SK-N-SH (cell line): ENCODE data around the gene CDIP1. TPM values are rescaled to one million over a fixed set of nuclear protein-coding genes. Genes with fewer than 3 reads are reported as not detected.

Experiments
- CTCF ChIA-PET: fragments of 300-600, 350-600 bp; formaldehyde crosslinking; extraction: SDS; loops from one replicate; lab custom pipeline; 2021; lab: Yijun Ruan, JAX
- POLR2A ChIA-PET: fragments of 350-600 bp; sonication (Branson Sonifier 250); formaldehyde crosslinking; extraction: SDS; loops from one replicate; lab custom pipeline; 2020; ENCODE audit warnings: antibody characterized with exemption, inconsistent platforms; lab: Yijun Ruan, JAX
- DNase-seq: peaks from one replicate; pipeline ENCODE4 v3.0.0; 2012
- H2AFZ ChIP-seq: fragments of 200-600 bp; sonication (generic); 2 replicates; pipeline ENCODE4 v1.8.1; 2016; ENCODE audit warnings: antibody characterized with exemption, mild to moderate bottlenecking, low read depth
- H3F3A ChIP-seq: fragments of 200-600 bp; sonication (generic); replicated peaks from 2 replicates; pipeline ENCODE3; 2016; ENCODE audit warnings: antibody characterized with exemption, mild to moderate bottlenecking; ENCODE audit not compliant: insufficient read depth
- H3K27ac ChIP-seq, 2 experiments: fragments of 200-500 bp in 1 of 2; fragments of 200-600 bp in 1 of 2; sonication (Bioruptor generic) in 1 of 2; sonication (generic), shearing (Covaris generic) in 1 of 2; 2 replicates each; pipeline versions ENCODE4 v1.5.1 to v1.6.1; 2014 to 2016; ENCODE audit warnings: low read depth in 2 of 2, inconsistent platforms in 1 of 2, low read length in 1 of 2, mild to moderate bottlenecking in 1 of 2, mixed read lengths in 1 of 2
- H3K27me3 ChIP-seq: fragments of 200-600 bp; sonication (generic), shearing (Covaris generic); 2 replicates; pipeline ENCODE4 v1.6.1; 2016; ENCODE audit warnings: mixed run types; ENCODE audit not compliant: insufficient read depth
- H3K36me3 ChIP-seq, 2 experiments: fragments of 200-500 bp in 1 of 2; fragments of 200-600 bp in 1 of 2; sonication (Bioruptor generic) in 1 of 2; sonication (generic) in 1 of 2; replicated peaks in 1 of 2; 2 replicates each; pipeline versions ENCODE3 to v1.5.1; 2014 to 2016; ENCODE audit warnings: low read length in 1 of 2, mild to moderate bottlenecking in 1 of 2; ENCODE audit not compliant: insufficient read depth in 2 of 2, control insufficient read depth in 1 of 2
- H3K4me1 ChIP-seq, 2 experiments: fragments of 200-500 bp in 1 of 2; fragments of 200-600 bp in 1 of 2; sonication (Bioruptor generic) in 1 of 2; sonication (generic), shearing (Covaris generic) in 1 of 2; 2 replicates each; pipeline versions ENCODE4 v1.5.1 to v1.6.1; 2014 to 2016; ENCODE audit warnings: low read depth in 1 of 2, low read length in 1 of 2, mixed run types in 1 of 2; ENCODE audit not compliant: insufficient read depth in 2 of 2, control insufficient read depth in 1 of 2
- H3K4me2 ChIP-seq: fragments of 200-600 bp; sonication (generic), shearing (Covaris generic); 2 replicates; pipeline ENCODE4 v1.6.1; 2017; ENCODE audit warnings: mixed run types
- H3K4me3 ChIP-seq, 2 experiments: fragments of 200-500 bp in 1 of 2; fragments of 200-600 bp in 1 of 2; sonication (Bioruptor generic) in 1 of 2; sonication (generic), shearing (Covaris generic) in 1 of 2; 2 replicates each; pipeline versions ENCODE4 v1.5.1 to v1.8.1; 2014 to 2016; ENCODE audit warnings: low read depth in 2 of 2, inconsistent platforms in 1 of 2, low read length in 1 of 2, mild to moderate bottlenecking in 1 of 2, mixed read lengths in 1 of 2, moderate library complexity in 1 of 2
- H3K79me2 ChIP-seq: fragments of 200-600 bp; sonication (generic); 2 replicates; pipeline ENCODE4 v1.8.1; 2017; ENCODE audit warnings: mild to moderate bottlenecking; ENCODE audit not compliant: insufficient read depth
- H3K9ac ChIP-seq: fragments of 200-600 bp; sonication (generic); 2 replicates; pipeline ENCODE4 v1.6.1; 2017; ENCODE audit warnings: mixed run types
- H3K9me2 ChIP-seq: fragments of 200-600 bp; sonication (generic); 2 replicates; pipeline ENCODE4 v1.6.1; 2017; ENCODE audit warnings: mixed run types
- H3K9me3 ChIP-seq: fragments of 200-600 bp; sonication (generic); 2 replicates; pipeline ENCODE4 v1.6.1; 2017; ENCODE audit warnings: mixed run types, mild to moderate bottlenecking, moderate library complexity
- H4K20me1 ChIP-seq: fragments of 200-600 bp; sonication (generic); 2 replicates; pipeline ENCODE4 v1.6.1; 2017; ENCODE audit warnings: mild to moderate bottlenecking, mixed run types; ENCODE audit not compliant: insufficient read depth
- CHD2 ChIP-seq: fragments of 150-350 bp; IDR thresholded peaks from 2 replicates; pipeline ENCODE4 v1.6.1; 2018; ENCODE audit warnings: low read length; ENCODE audit not compliant: partially characterized antibody
- CTCF ChIP-seq: fragments of 200-600 bp; sonication (generic); IDR thresholded peaks from 2 replicates; pipeline ENCODE4 v1.6.1; 2017; ENCODE audit warnings: antibody characterized with exemption, mild to moderate bottlenecking, moderate library complexity
- ELF1 ChIP-seq: IDR thresholded peaks from 2 replicates; pipeline ENCODE4 v1.4.0; 2012
- FOSL2 ChIP-seq: IDR thresholded peaks from 2 replicates; pipeline ENCODE4 v1.4.0; 2012; ENCODE audit warnings: low read depth, mild to moderate bottlenecking, moderate library complexity, borderline replicate concordance
- FOXJ3 ChIP-seq: sonication (generic); formaldehyde crosslinking; IDR thresholded peaks from 2 replicates; pipeline ENCODE4 v1.5.1; 2020; ENCODE audit warnings: mild to moderate bottlenecking, missing genetic modification reagents
- GABPA ChIP-seq: IDR thresholded peaks from 2 replicates; pipeline ENCODE4 v1.4.0; 2012; ENCODE audit warnings: low read depth, mild to moderate bottlenecking
- GATA2 ChIP-seq: sonication (generic); formaldehyde crosslinking; IDR thresholded peaks from 2 replicates; pipeline ENCODE4 v1.5.0; 2020; ENCODE audit warnings: mild to moderate bottlenecking, missing genetic modification reagents
- IRF3 ChIP-seq: fragments of 150-350 bp; IDR thresholded peaks from 2 replicates; pipeline ENCODE4 v1.6.1; 2016; ENCODE audit warnings: mild to moderate bottlenecking, low read depth, low read length
- JUND ChIP-seq: IDR thresholded peaks from 2 replicates; pipeline ENCODE4 v1.4.0; 2012
- MXI1 ChIP-seq: IDR thresholded peaks from 2 replicates; pipeline ENCODE4 v1.6.1; 2012; ENCODE audit warnings: mild to moderate bottlenecking, low read depth, low read length, improper control_type of control experiment
- NFIC ChIP-seq: IDR thresholded peaks from 2 replicates; pipeline ENCODE4 v1.4.0; 2012; ENCODE audit warnings: borderline replicate concordance
- RFX5 ChIP-seq: IDR thresholded peaks from 2 replicates; pipeline ENCODE4 v1.6.1; 2012; ENCODE audit warnings: mild to moderate bottlenecking, improper control_type of control experiment, low read length
- SIN3A ChIP-seq: IDR thresholded peaks from 2 replicates; pipeline ENCODE4 v1.6.1; 2012; ENCODE audit warnings: low read depth, mild to moderate bottlenecking, low read length, moderate library complexity, borderline replicate concordance
- TAF1 ChIP-seq: IDR thresholded peaks from 2 replicates; pipeline ENCODE4 v1.6.1; 2012; ENCODE audit warnings: low read depth, mild to moderate bottlenecking, low read length, moderate library complexity, borderline replicate concordance
- TCF12 ChIP-seq: IDR thresholded peaks from 2 replicates; pipeline ENCODE4 v1.4.0; 2012
- TEAD4 ChIP-seq: IDR thresholded peaks from 2 replicates; pipeline ENCODE4 v1.4.0; 2012; ENCODE audit warnings: mild to moderate bottlenecking, borderline replicate concordance; ENCODE audit not compliant: insufficient read depth
- USF1 ChIP-seq: IDR thresholded peaks from 2 replicates; pipeline ENCODE4 v1.4.0; 2012; ENCODE audit warnings: low read depth, borderline replicate concordance
- YY1 ChIP-seq: IDR thresholded peaks from 2 replicates; pipeline ENCODE4 v1.4.0; 2012; ENCODE audit warnings: low read depth, mild to moderate bottlenecking
- ZBTB33 ChIP-seq: IDR thresholded peaks from 2 replicates; pipeline ENCODE4 v1.4.0; 2012; ENCODE audit warnings: low read depth, borderline replicate concordance
- WGBS: methylation state at CpG from one replicate; pipeline ENCODE4 v1.1.6; 2017; ENCODE audit warnings: low lambda C conversion rate; 5-methylcytosine and 5-hydroxymethylcytosine counted together
- polyA plus RNA-seq, 3 experiments: library from polyadenylated mRNA; depleted of rRNA; stranded (reverse); fragments of >200 nt; gene quantifications; 2 replicates each; pipeline ENCODE4 v1.2.3, GENCODE V29; 2012

CDIP1 gene
- polyA plus RNA-seq, 1 of the 3 experiments (the other 2 are of a cell fraction) = 30.2 TPM

- Histone ChIP-seq H4K20me1 (no peaks in the 10 kb centered on the region), H3K9me3 (no peaks in the 10 kb centered on the region), H3K36me3 (peaks cover 7 to 20% of the 10 kb centered on the region in 2 experiments), H3K9me2 (no peaks in the 10 kb centered on the region), H3K79me2 (peaks cover 47% of the 10 kb centered on the region), H3K27me3 (no peaks in the 10 kb centered on the region), H3K4me2 (no peak overlapping the region), H3K4me3 (no peak overlapping the region), H3K4me1 (peaks cover 7 to 15% of the 10 kb centered on the region in 2 experiments; a peak in 2 of 4 replicates), H3K27ac (no peak overlapping the region), H3K9ac (no peak overlapping the region), H3F3A (peaks cover 19% of the 10 kb centered on the region), H2AFZ (no peak overlapping the region)
- 95% methylated on average over 5 of the region's 5 CpGs for WGBS
- ChIA-PET CTCF (no interaction called here), POLR2A (interaction anchor here (1.8 kb wide), 1 partner anchor 13 kb away, joined by 7 read pairs; no protein-coding TSS in a partner anchor)
- DNase-seq = no peak
- no peak for TF ChIP-seq GATA2 (CRISPR knock-in tag)
- no peak for TF ChIP-seq TAF1
- no peak for TF ChIP-seq YY1
- TF ChIP-seq ELF1 = no peak
- TF ChIP-seq ZBTB33 = no peak
- no peak for TF ChIP-seq USF1
- TF ChIP-seq TCF12 = no peak
- TF ChIP-seq FOXJ3 = no peak
- TF ChIP-seq CTCF = no peak
- TF ChIP-seq GABPA = no peak
- no peak for TF ChIP-seq TEAD4
- no peak for TF ChIP-seq FOSL2
- no peak for TF ChIP-seq NFIC
These were observed 66.7 kb downstream of the CDIP1 start for GRCh38 chr16:4471869-4472268.

- H3F3A ChIP-seq = peaks cover 23% of the 10 kb centered on the region
- peaks cover 18 to 25% of the 10 kb centered on the region in 2 experiments for H3K36me3 ChIP-seq
- H3K79me2 ChIP-seq = peaks cover 28% of the 10 kb centered on the region
- CTCF ChIA-PET = no interaction called here
- peaks cover 3 to 8% of the 10 kb centered on the region in 2 experiments; a peak in 2 of 4 replicates for H3K4me1 ChIP-seq
- H3K27me3 ChIP-seq = no peaks in the 10 kb centered on the region
- no peaks in the 10 kb centered on the region for H3K9me3 ChIP-seq
- no peak overlapping the region for H2AFZ ChIP-seq
- H3K9ac ChIP-seq = no peak overlapping the region
- 94% methylated on average over 9 of the region's 10 CpGs for WGBS
- H4K20me1 ChIP-seq = no peaks in the 10 kb centered on the region
- no peak overlapping the region for H3K4me2 ChIP-seq
- no peaks in the 10 kb centered on the region for H3K9me2 ChIP-seq
- no peak for DNase-seq
- H3K4me3 ChIP-seq = no peak overlapping the region
- no peak overlapping the region for H3K27ac ChIP-seq
- POLR2A ChIA-PET = no interaction called here
- no peak for TF ChIP-seq SIN3A
- TF ChIP-seq IRF3 = no peak
- TF ChIP-seq YY1 = no peak
- no peak for TF ChIP-seq MXI1
- no peak for TF ChIP-seq JUND
- no peak for TF ChIP-seq RFX5
- no peak for TF ChIP-seq CTCF
- no peak for TF ChIP-seq TEAD4
- no peak for TF ChIP-seq ZBTB33
- TF ChIP-seq CHD2 = no peak
These were observed 69.6 kb downstream of the CDIP1 start for GRCh38 chr16:4468972-4469371.
